B cell (primary cell): ENCODE data around the gene CAMK1D. TPM values are rescaled to one million over a fixed set of nuclear protein-coding genes. Genes with fewer than 3 reads are reported as not detected.

Experiments
- ATAC-seq: fragments of 200-7000 bp; cut with Tn5 transposase; one replicate; pipeline ENCODE4 v1.10.0; 2021; ENCODE audit warnings: low read depth, mild to moderate bottlenecking, moderate number of reproducible peaks, moderate library complexity
- CTCF ChIA-PET: fragments of 350-600 bp; sonication (Branson Sonifier 250); formaldehyde crosslinking; loops from one replicate; lab custom pipeline; 2021; ENCODE audit warnings: antibody characterized with exemption, inconsistent platforms; lab: Charles Lee
- POLR2A ChIA-PET: fragments of 350-600 bp; sonication (Branson Sonifier 250); formaldehyde crosslinking; loops from one replicate; lab custom pipeline; 2021; ENCODE audit warnings: antibody characterized with exemption; lab: Charles Lee
- DNase-seq: peaks from one replicate; pipeline ENCODE4 v3.0.0; 2013
- H2AFZ ChIP-seq: 2 replicates; pipeline ENCODE4 v1.6.1; 2012; ENCODE audit warnings: mild to moderate bottlenecking, low read depth, low read length; ENCODE audit not compliant: insufficient read depth, poor library complexity, severe bottlenecking
- H3K27ac ChIP-seq, 2 donors: 1 replicate in 1 of 2; 2 replicates in 1 of 2; pipeline ENCODE4 v1.5.1; 2012 to 2013; ENCODE audit warnings: low read length in 2 of 2, mild to moderate bottlenecking in 2 of 2, moderate library complexity in 1 of 2
- H3K27me3 ChIP-seq, 4 experiments: fragments of 200-600 bp in 1 of 4; sonication (generic) in 1 of 4; replicated peaks in 1 of 4; 1 replicate in 2 of 4; 2 replicates in 2 of 4; pipeline versions ENCODE4 v1.6.1 to v1.7.0; 2013 to 2016; ENCODE audit warnings: low read length in 3 of 4, mild to moderate bottlenecking in 2 of 4, mixed read lengths in 1 of 4, moderate library complexity in 1 of 4; ENCODE audit not compliant: insufficient read depth in 4 of 4, control insufficient read depth in 3 of 4; ENCODE audit errors: control extremely low read depth in 1 of 4
- H3K36me3 ChIP-seq, 2 experiments: replicated peaks in 1 of 2; 1 replicate in 1 of 2; 2 replicates in 1 of 2; pipeline versions ENCODE4 v1.6.1 to v1.7.1; 2013; ENCODE audit warnings: low read length in 1 of 2; ENCODE audit not compliant: insufficient read depth in 2 of 2, control insufficient read depth in 1 of 2; ENCODE audit errors: control extremely low read depth in 1 of 2, extremely low read depth in 1 of 2
- H3K4me1 ChIP-seq, 2 donors: fragments of 200-600 bp in 1 of 2; sonication (generic) in 1 of 2; 1 replicate in 1 of 2; 2 replicates in 1 of 2; pipeline versions ENCODE4 v1.5.1 to v1.6.1; 2013 to 2017; ENCODE audit warnings: low read length in 2 of 2; ENCODE audit not compliant: control insufficient read depth in 2 of 2, insufficient read depth in 2 of 2
- H3K4me2 ChIP-seq: replicated peaks from 2 replicates; pipeline ENCODE3; 2012; ENCODE audit warnings: mild to moderate bottlenecking, low read depth, low read length; ENCODE audit not compliant: poor library complexity, severe bottlenecking
- H3K4me3 ChIP-seq, 5 experiments: fragments of 200-600 bp in 1 of 5; sonication (generic) in 1 of 5; 1 replicate in 3 of 5; 2 replicates in 2 of 5; pipeline versions ENCODE4 v1.5.1 to v1.7.0; 2011 to 2016; ENCODE audit warnings: low read length in 4 of 5, mild to moderate bottlenecking in 4 of 5, low read depth in 2 of 5, control low read depth in 1 of 5, moderate library complexity in 1 of 5; ENCODE audit not compliant: insufficient read depth in 1 of 5; ENCODE audit errors: control extremely low read depth in 1 of 5, extremely low read depth in 1 of 5
- H3K79me2 ChIP-seq: fragments of 200-600 bp; sonication (generic); one replicate; pipeline ENCODE4 v1.6.0; 2016; ENCODE audit warnings: low read length; ENCODE audit not compliant: control insufficient read depth, insufficient read depth
- H3K9ac ChIP-seq: fragments of 200-600 bp; sonication (generic); 2 replicates; pipeline ENCODE4 v1.6.1; 2017; ENCODE audit warnings: mild to moderate bottlenecking, low read length, moderate library complexity
- H3K9me3 ChIP-seq, 3 donors: one replicate each; pipeline versions ENCODE4 v1.6.1 to v1.7.1; 2013; ENCODE audit warnings: low read length in 2 of 3; ENCODE audit not compliant: control insufficient read depth in 2 of 3, insufficient read depth in 1 of 3; ENCODE audit errors: control extremely low read depth in 1 of 3
- H4K20me1 ChIP-seq: 2 replicates; pipeline ENCODE4 v1.6.0; 2012; ENCODE audit warnings: mild to moderate bottlenecking, low read length; ENCODE audit not compliant: insufficient read depth, control insufficient read depth, poor library complexity, severe bottlenecking
- H3K27ac Mint-ChIP-seq: one replicate; pipeline ENCODE4 v1.8.0; 2021; ENCODE audit warnings: mixed read lengths
- H3K27me3 Mint-ChIP-seq: one replicate; pipeline ENCODE4 v1.8.0; 2021; ENCODE audit warnings: mixed read lengths
- H3K4me1 Mint-ChIP-seq: one replicate; pipeline ENCODE4 v1.8.0; 2021; ENCODE audit warnings: mixed read lengths
- H3K4me3 Mint-ChIP-seq: one replicate; pipeline ENCODE4 v1.8.0; 2021; ENCODE audit warnings: mixed read lengths
- H3K9me3 Mint-ChIP-seq: one replicate; pipeline ENCODE4 v1.8.0; 2022; ENCODE audit warnings: mixed read lengths; ENCODE audit not compliant: insufficient read depth
- EZH2 ChIP-seq: IDR thresholded peaks from 2 replicates; pipeline ENCODE4 v1.6.1; 2012; ENCODE audit warnings: borderline replicate concordance, low read depth, mild to moderate bottlenecking, moderate library complexity, low read length; ENCODE audit not compliant: insufficient read depth, poor library complexity, severe bottlenecking
- WGBS: methylation state at CpG from one replicate; pipeline ENCODE4 v1.1.5; 2013; ENCODE audit warnings: missing lambda C conversion rate; ENCODE audit not compliant: insufficient coverage; 5-methylcytosine and 5-hydroxymethylcytosine counted together
- intact Hi-C: fragments of 100-400 bp; cut with micrococcal nuclease; formaldehyde crosslinking; loops from one replicate; pipeline ENCODE4 v1.10.0; 2022
- polyA plus RNA-seq: library from polyadenylated mRNA; depleted of rRNA; stranded (reverse); fragments of >200 nt; gene quantifications from 2 replicates; pipeline ENCODE4 v1.2.3, GENCODE V29; 2012
- total RNA-seq, 2 donors: library from RNA; stranded (reverse); fragments of 120-200 nt in 1 of 2; gene quantifications; 1 replicate in 1 of 2; 2 replicates in 1 of 2; pipeline versions ENCODE4 v1.2.3 to v1.2.4, GENCODE V29; 2013 to 2022
- TF ChIP-seq, protein P1 (sequence below): fragments of 200-600 bp; IDR thresholded peaks from one replicate; pipeline ENCODE4 v1.8.0; 2022; ENCODE audit warnings: antibody characterized with exemption, mild to moderate bottlenecking

Gene CAMK1D
- total and polyA plus RNA-seq, 2 donors (not counting 1 experiment from before 2014, with no cell fraction given), result 34.1 to 69.7 TPM

DNA sequence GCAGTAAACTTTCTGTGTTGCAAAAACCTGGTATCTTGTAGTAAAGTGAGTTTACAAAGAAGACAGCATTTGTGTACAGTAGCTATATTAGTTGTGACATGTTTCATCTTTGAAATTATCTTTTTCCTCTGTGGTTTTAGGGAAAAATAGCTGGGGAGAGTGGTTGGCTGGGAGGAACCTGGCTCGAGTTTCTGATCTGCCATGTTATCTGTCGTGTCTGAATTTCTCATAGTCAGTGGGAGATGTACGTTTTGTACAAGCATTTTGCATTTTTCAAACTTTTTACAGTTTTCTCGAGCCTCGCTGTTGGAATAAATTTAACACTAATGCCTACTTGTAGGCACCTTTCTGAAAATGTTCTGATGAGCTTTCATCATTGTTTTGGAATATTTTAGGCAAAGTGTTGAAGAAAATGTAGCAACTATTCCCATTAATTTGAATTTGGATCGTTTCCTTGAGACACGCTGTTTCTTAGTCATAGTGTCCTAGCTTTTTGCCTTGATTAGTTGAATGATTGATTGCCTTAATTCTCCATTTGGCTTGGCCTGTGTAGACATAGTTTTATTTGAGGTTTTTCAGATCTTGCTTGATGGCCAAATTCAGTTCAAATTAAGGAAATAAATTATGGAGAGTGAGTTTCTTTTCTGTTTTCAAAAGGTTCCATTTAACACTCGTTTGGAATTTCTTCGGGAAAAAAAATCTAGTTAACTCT is 65.1 kb downstream of the CAMK1D start:
- DNase-seq, result no peak
- Mint-ChIP-seq H3K27me3 (no peaks in the 10 kb centered on the region), H3K4me3 (no peak overlapping the region), H3K4me1 (peaks cover 57% of the 10 kb centered on the region), H3K9me3 (peaks cover 3% of the 10 kb centered on the region), H3K27ac (no peak overlapping the region)
- 100% methylated on average over 2 of the region's 9 CpGs for WGBS
- ChIA-PET POLR2A (interaction anchor here (0.5 kb wide), 1 partner anchor 115 kb away, joined by 6 read pairs; no protein-coding TSS in a partner anchor), CTCF (no interaction called here)
- H3K27ac ChIP-seq, result no peak overlapping the region
- TF ChIP-seq, protein P1, sequence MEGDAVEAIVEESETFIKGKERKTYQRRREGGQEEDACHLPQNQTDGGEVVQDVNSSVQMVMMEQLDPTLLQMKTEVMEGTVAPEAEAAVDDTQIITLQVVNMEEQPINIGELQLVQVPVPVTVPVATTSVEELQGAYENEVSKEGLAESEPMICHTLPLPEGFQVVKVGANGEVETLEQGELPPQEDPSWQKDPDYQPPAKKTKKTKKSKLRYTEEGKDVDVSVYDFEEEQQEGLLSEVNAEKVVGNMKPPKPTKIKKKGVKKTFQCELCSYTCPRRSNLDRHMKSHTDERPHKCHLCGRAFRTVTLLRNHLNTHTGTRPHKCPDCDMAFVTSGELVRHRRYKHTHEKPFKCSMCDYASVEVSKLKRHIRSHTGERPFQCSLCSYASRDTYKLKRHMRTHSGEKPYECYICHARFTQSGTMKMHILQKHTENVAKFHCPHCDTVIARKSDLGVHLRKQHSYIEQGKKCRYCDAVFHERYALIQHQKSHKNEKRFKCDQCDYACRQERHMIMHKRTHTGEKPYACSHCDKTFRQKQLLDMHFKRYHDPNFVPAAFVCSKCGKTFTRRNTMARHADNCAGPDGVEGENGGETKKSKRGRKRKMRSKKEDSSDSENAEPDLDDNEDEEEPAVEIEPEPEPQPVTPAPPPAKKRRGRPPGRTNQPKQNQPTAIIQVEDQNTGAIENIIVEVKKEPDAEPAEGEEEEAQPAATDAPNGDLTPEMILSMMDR, result no peak
- TF ChIP-seq EZH2, result no peak
- H3K4me1 ChIP-seq, result peaks cover 10 to 13% of the 10 kb centered on the region in 2 donors
- H3K79me2 ChIP-seq, result peaks cover 98% of the 10 kb centered on the region
- no peak overlapping the region for H3K9ac ChIP-seq
- no peaks in the 10 kb centered on the region for H3K27me3 ChIP-seq
- peaks cover 98% of the 10 kb centered on the region for H4K20me1 ChIP-seq
- H3K9me3 ChIP-seq, result no peaks in the 10 kb centered on the region
- no peak for ATAC-seq
- intact Hi-C loops, result loop anchor here (10.0 kb wide), 1 partner anchor 60 kb away; no protein-coding TSS in a partner anchor
- H2AFZ ChIP-seq, result no peak overlapping the region
- no peak overlapping the region for H3K4me2 ChIP-seq
- H3K36me3 ChIP-seq, result peaks cover 0 to 2% of the 10 kb centered on the region in 2 experiments
- no peak overlapping the region for H3K4me3 ChIP-seq

DNA sequence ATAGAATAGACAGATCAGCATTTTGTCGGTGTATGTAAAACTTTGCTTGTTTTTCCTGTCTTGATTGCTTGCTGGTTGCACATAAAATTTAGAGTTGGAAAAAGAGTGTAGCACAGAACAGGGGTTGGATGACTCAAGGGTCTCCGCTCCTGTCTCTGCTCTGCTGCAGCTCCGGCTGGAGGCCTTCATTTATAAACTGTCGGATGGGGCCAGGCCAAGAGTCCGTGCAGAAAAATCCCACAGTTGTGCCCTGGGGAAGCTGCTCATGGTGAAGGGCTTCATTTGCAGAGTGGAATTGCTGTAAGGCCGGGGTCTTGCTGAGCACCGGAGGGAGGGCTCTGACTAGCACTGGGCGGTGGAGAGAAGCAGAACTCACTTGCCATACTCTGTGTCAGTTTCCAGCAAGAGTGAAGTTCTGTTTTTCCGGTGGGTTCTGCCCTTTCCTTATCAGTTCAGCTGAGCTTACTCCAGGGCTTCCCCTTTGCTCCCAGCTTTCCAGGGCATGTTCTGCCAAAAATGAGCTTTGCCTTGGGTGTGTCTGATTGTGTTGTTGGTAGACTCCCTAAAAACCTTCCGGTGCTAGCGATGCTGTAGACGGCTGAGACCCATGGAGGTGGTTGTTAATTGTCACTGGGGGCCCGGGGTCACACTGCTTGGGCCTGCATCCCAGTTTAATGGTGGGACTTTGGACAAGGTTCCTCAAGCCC is 67.2 kb downstream of the CAMK1D start:
- ChIA-PET POLR2A (no interaction called here), CTCF (no interaction called here)
- H3K4me3 Mint-ChIP-seq, result no peak overlapping the region
- peaks cover 3% of the 10 kb centered on the region for H3K9me3 Mint-ChIP-seq
- peaks cover 96% of the 10 kb centered on the region for H4K20me1 ChIP-seq
- no peak overlapping the region for H3K4me2 ChIP-seq
- H3K27ac Mint-ChIP-seq, result no peak overlapping the region
- no peak for ATAC-seq
- peaks cover 13 to 17% of the 10 kb centered on the region in 2 donors for H3K4me1 ChIP-seq
- intact Hi-C loops, result loop anchor here (10.0 kb wide), 1 partner anchor 62 kb away; no protein-coding TSS in a partner anchor
- H3K79me2 ChIP-seq, result peaks cover 98% of the 10 kb centered on the region
- H3K9me3 ChIP-seq, result no peaks in the 10 kb centered on the region
- peaks cover 61% of the 10 kb centered on the region for H3K4me1 Mint-ChIP-seq
- H3K4me3 ChIP-seq, result no peak overlapping the region
- H3K27me3 Mint-ChIP-seq, result no peaks in the 10 kb centered on the region
- no peak overlapping the region for H3K9ac ChIP-seq
- no peak overlapping the region for H3K27ac ChIP-seq
- H3K36me3 ChIP-seq, result peaks cover 0 to 2% of the 10 kb centered on the region in 2 experiments
- no peak overlapping the region for H2AFZ ChIP-seq
- H3K27me3 ChIP-seq, result no peaks in the 10 kb centered on the region
- 79% methylated on average over 11 of the region's 13 CpGs for WGBS
- no peak for TF ChIP-seq EZH2
- TF ChIP-seq, protein P1, result no peak
- no peak for DNase-seq
